ENCODE data around the gene LIMCH1.

Gene LIMCH1

DNA sequence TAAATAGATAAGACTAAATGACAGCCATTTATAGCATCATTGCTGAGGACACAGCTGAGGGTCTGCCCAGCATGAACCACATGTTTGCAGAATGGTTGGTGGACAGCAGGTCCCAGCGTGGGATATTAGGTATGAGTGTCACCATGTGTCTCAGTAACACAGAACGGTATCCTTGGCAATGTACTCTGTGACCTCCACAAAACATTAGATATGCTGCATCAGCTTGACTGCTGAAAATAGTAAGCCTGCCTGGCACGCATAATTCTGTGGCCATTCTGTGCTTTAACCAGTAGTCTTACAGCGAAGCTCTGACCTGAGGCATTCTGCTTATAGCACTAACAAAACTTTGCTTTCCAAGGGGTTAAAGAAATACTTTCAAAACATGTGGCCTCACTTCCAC, 32.0 kb downstream of the LIMCH1 start:
- DNase-seq: no peak

DNA sequence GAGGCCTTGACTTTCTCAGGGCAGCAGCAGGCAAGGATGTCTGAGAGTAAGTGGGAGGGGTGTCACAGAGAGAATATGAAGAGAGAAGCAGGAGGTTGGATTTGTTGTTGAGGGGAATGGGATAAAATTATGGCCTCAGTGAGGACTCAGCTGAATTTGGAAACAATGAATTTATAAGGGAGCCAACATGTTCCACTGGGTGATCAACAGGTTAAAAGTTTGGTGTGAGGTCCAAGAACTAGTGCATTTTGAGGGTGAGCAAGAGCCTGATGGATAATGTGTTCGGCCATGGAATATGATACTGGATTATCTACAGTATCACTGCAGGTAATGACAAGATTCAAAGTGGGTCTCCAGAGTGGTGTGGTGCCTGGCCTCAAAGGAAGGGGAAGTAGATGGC, 33.5 kb downstream of the LIMCH1 start:
- DNase-seq: no peak

DNA sequence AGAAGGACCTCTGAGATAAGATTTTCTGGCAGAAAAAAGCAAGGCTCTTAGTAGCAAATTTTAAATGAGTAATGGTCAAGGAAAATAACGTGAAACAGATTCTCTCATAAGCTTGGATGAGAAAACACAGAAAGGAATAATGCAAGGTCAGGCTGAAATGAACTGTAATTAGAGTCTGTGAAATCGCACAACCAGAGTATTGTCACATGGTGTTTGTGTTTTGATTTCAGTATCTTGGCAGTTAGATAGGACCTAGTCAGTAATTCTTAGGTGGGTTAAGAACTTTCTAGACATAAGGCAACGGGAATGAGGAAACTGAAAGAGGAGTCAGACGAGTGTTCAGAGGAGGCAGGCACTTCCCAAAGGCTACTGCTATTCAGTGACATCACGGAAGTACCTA, 34.6 kb downstream of the LIMCH1 start:
- DNase-seq: no peak

DNA sequence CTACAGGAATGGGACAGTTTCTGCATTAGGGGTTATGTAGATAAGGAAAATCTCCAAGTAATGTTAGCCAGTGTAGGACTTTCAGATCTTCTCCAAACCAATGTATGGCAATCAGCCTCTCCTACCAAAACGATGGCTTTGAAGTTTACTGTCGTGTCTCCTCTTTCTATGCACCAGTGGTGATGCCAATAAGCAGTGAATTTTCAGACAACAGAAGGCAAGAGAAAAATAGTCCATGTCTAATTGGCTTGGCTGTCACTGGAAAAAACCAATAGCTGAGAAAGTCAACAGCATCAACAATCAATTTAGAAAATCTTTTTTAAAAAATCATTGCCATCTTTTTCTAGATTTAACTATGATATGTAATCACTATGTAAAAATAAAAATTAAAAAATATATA, 35.0 kb downstream of the LIMCH1 start:
- no peak for DNase-seq

DNA sequence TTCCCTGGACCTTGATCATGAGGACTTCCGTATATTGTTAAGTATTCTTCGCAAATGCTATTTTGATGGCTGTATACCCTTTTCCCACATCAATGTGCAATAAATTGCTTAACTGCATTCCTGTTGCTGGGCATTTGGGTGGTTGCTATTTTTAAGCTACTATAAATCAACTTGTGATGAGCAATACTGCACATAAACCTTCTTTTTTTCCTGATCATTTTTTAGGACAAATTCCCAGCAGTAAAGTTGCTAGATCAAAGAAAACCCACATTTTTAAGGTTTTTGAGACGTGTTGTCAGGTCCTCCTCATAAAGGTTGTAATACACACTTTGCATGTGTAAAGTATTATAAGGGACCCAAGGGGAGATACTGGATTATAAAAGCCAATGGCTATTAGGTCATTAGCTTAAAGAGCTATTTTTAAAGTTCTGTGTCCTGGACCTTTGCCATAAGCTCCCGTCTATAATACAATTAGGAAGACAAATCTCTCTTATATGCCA, 35.6 kb downstream of the LIMCH1 start:
- DNase-seq: no peak

DNA sequence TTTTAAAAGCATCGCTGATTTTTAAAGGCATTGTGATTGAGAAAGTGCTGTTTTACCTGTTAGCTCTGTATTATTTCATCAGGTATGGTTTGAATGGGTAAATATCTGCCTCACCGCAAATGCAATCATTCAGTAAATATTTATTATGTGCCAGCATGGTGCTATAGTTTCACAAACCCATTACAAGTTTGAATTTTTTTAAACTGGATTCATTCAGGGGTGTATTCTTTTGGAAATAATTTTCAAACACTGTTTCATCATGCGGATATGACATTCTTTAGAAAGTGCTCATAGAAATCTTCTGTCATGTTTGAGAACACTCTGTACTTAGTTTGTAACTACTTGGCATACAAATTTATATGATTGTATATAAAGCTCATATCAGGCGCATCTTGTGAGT, 37.2 kb downstream of the LIMCH1 start:
- no peak for DNase-seq

DNA sequence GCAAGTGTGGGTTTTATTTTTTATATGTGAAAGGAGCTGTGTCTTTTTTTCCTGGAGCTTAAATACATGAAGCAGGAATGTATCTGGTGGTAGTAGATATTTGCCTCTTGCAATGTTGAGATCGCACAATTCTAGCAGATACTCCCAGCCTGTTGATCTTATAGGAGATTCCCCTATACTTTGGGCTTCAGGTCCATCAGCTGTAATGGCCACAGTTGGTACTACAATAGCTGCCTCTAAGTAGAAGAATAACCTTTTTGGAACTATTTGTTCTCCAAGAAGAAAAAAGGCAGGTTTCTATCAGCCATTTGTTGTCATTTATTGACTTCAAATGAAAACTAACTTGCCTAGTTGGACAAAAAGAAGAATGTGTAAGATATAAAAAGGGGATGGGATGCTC, 37.7 kb downstream of the LIMCH1 start:
- no peak for DNase-seq

DNA sequence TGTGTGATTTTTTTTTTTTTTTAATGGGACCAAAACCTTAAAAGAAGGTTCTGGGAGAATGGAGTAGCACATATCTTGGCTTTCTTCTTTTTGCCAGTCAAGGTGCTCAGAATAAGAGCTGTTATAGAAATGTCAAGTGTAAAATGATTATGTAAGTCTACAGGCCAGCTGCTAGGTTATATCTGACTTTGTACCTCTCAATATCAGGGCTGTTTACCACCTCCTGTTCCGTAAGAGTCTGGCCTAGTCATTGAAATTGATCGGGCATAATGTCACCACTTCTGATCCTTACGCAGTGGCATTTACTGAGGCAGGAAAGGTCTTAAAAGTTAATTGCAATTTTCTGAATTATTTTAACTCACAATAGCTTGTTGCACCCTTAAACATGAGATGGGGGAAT, 41.1 kb downstream of the LIMCH1 start:
- no peak for DNase-seq

DNA sequence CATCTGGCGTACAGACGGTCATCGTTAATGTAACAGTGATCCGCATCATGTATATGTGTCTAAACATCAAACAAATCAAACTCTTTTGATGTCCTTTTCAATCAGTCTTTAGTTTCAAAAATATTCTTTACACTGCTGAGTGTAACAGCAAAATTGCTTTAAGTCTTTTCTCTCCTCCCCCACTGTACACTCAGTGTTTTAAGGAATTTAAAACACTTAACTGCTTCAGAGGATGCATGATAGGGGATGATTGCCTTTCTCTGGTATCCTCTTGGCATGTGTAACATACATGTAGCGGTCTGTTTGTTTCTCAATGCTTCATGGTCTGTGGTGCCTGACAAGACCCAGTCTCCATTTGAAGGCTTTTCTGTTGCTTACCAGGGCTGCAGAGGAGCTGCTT, 41.6 kb downstream of the LIMCH1 start:
- DNase-seq: no peak

DNA sequence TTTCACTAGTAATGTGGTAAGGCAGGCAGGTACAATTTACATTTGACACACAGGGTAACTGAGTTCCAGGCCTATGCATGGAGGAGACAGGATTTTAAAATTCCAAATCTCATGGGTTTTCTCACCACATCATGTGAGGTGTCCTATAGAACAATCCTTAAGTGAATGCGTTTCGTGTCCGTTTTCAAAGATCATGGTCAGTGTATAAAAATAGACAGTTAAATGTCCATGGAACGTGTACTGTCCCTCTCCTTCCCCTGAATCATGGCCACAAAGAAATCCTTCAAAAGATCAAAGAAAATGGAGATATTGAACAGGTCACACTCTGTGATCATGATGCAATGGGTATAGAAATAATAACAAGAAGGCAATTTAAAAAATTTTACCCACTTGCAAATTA, 42.0 kb downstream of the LIMCH1 start:
- no peak for DNase-seq

DNA sequence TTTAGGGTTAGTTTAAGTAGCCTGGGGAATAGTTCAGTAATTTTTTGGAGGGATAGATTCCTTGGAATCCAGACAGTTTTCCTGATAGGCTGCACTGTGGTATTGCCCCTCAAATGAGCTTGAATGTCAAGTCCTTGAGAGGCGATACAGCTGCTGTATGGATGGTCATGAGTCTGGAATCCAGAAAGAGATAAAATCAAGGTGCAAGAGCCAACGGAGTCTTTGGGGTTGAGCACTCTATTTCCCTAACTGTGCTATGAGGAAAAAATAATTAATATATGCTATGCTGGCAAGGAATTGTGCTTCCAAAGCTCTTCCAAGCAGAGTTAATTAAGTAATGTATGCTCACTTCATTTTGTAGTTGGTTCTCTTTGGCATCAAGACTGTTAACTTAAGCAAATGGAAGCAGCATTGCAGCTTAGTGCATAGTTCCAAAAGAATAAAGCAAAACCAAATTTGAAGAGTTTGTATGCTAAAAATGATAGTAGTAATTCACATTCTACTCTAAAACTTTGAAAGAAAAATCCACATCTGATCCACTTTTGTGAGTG, 48.8 kb downstream of the LIMCH1 start:
- no peak for DNase-seq

DNA sequence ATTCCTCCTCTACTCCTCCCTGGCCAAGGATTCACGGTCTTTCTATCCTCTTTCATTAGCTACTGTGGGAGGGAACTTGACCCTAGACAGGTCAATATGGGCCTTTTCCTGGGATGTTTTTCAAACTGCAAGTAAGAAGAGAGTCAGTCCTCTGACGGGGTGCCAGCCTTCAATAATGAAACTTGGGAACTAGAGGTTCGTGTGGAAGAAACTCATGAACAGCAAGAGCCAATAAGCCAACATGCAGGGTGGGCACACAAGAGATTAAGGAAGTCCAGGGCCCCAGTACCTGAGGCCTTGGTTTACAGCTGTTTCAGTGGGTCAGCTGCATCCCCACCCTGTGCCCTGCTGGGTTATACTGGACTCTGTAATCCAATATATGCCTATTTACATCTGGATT, 49.3 kb downstream of the LIMCH1 start:
- DNase-seq: no peak

DNA sequence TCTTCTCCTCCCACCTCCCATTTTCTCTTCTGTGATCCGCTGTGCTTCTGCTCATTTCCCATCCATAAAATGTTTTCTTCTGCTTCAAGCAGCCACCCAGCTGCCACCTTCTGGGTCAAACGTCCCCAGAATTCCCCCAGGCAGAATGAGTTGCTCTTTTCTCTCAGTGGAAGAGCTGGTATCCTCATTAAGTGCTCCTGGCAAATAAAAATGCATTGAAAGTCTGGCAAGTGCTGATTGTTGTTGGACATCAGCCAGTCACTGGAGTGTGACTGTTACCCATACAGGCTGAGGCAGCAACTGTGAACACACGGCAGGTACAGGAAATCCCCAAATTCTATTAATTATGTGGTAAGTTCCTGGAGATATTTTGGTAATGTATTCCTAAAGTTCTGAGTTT, 52.6 kb downstream of the LIMCH1 start:
- peak; percentile 74 for DNase-seq

DNA sequence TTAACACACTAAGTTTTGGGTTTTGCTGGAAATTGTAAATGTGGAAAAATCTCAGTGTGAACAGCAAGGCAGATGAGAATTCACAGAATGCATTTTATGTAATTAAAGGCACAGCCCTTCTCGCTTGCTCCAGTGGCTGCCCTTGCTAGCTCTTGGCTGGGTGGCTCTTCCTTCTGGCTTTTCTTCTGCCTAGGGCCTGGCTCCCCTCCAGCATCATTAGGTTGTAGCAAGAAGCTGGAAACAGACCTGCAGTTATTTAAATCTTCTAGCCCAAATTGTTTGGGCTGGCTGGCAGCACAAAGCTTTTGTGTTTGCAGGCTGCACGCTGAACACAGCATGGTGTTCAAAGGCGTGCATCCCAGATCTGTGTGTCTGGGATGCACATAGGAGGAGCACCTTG, 56.5 kb downstream of the LIMCH1 start:
- DNase-seq: no peak

DNA sequence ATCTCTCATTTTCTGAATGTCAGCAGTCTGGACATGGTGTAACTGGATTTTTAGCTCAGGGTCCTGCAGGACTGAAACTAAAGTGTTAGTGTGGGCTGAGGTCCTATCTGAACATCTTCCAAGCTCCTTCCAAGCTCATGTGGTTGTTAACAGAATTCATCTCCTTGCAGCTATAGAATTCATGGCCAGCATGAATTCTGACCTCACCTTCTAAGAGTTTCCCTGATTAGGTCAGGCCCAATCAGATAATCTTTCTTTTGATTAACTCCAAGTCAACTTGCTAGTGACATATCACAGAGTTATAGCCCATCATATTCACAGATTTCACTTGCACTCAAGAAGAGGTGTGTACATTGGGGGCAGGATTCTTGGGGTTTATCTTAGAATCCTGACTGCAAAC, 59.5 kb downstream of the LIMCH1 start:
- no peak for DNase-seq

DNA sequence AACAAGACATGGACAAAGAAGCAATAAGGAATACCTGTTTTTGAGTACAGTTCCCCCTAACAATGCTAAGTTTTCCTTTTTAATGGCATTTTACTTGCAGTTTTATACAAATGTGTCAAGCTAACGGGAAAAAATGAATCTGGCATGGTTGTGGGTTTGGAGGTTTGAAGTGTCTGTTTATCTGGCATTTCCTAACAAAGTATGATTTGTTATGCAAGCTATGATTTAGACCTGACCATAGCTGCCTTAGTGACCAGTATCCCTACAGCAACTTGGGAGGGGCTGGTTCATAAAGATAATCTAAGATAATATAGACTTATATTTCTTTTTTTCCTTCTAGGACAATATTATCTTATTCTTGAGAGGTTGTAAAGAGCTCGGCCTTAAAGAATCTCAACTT, 60.6 kb downstream of the LIMCH1 start:
- no peak for DNase-seq

DNA sequence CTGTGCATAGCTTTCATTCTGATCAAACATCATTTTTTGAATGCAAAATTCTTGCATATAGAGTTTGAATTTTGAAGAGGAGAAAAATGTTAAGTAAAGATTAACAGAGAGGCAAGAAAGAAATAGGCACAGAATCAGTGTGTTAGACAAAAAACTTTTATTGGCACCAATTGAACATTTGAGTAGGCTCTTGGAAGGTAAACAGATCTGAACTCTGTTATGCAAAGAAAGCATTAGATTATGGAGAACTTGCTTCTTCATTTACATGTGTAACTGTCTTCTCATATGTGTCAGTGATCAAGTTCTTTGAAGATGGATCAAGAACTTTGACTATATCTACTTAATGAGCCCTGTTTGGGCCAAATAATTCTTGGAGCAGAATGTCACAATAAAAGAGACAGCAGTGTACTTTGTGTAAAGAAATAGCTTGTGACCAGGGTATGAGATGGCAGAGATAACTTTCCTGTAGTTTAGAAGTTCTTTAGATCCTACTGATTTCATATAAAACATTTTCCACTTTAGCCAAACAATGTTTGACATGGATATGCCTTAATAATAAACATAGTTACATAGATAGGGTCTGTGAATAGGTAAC, 61.3 kb downstream of the LIMCH1 start:
- no peak for DNase-seq

DNA sequence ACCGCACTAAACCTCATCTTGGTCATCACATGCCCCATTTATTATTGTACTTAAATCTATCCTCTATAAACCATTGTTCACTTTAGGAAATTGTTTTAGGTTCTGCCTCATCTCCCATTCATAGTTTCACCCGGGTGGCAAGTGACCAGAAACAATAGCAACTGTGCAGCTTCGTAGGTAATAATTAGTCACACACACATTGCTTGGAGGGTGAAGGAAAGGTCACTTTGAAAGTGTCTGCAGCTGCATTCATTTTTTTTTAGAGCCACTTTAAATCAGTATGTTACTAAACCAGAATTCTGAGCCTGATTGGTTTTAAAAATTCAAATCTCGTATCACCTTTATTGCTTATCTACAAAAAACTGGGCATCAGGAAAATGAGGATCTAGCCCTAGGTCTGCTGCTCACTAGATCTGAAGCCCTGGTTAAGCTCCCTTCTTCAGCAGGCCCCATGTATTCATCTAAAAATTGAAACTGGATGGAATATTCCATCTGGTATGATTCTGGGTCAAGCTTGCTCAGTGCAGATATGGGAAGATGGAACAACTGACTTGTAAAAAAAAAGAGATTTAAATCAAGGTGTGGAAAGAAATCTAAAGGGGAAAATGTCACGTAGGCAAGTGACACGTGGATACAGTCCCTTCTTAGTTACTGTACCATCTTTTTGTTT, 62.4 kb downstream of the LIMCH1 start:
- DNase-seq: no peak

DNA sequence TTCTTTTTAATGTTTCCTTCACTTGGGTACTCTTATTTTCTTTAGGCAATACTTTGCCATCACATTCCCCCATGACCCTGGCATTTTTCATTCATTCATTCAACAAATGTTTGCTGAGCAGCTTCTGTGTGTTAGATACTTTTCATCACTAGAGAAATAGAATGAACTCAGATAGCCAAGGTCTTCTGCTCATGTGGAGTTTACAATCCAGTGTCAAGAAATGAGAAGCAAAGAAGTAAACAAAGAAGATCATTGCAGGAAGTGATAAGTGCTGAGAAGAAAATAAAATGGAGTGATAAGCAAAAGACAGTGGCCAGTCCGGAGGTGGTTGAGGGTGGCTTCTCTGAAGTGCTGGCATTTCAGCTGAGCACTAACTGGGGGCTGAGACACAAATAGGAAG, 63.1 kb downstream of the LIMCH1 start:
- DNase-seq: no peak

DNA sequence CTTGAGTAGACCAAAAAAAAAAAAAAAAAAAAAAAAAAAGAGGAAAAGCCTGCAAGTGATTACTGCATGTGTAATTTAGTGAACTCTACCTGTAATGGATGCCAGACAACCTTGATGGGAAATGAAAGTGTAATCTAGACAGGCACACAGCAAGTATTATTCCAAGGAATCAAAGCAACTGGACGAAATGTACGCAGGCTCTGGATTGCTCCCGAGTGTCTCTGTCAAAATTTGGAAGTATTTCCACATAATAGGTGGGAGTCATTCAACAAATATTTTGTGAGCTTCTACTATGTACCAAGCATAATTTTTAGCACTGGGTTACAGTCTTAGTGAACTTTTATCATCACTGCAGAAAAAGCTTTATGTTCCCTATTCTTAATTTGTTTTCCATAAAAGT, 64.2 kb downstream of the LIMCH1 start:
- DNase-seq: no peak

DNA sequence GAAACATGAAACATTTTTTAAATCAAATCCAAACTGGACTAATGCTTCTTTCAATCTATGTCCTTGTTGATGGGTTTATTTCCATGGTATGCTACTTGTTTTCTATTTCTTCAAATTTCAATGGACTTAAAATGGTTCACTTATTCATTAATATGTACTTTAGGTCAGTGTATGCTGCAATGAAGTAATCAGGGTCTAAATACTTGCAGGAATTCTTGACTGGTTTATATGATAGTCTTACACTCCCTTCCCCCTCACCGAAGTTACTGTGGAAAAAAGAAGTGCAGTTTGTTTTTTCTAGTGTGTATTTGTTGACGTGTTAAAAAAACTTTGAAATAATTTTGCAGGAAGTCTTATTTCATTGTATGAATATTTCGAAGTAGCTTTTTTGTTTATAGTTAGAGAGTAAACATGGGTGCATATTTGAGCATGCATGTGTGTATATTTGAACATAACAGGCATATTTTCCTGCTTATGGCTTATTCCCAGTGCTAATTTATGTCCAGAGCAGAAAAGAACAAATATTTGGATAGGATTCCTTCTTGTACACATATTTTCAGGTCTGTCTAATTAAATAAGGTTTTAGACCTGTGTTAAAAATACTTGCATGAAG, 65.0 kb downstream of the LIMCH1 start:
- no peak for DNase-seq

DNA sequence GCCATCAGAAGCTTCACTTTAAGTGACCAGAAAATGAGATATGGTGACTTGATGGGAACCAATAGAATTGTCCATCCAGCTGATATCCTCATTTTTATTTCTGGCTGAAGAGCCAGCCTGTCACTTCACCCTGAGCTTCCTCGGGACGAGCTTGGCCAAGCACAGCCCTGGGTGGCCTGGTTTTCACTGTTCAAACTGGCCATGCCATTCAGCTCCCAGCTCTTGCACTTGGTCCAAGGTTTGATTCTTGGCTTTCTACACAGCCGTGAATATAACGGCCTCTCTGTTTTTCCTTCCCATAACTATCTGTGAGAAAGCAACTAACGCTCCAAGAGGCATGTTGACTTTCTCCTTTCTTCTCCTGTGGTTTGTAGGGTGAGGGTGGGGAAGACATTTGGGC, 71.9 kb downstream of the LIMCH1 start:
- DNase-seq: no peak

DNA sequence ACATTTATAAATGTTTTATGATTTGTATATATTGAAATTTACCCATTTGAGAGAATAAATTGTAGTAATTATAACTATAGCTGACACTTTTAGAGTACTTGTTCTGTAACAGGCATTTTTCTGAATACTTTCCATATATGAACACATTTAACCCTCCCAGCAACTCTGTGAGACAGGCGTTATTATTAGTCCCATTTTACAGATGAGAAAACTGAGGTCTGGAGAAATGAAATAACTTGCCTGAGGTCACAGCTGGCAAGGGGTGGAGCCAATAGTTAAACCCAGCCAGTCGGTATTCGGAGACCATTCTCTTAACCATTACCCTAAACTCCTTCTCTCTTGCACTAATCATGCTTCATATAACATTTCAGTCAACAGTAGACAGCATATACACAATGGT, 72.5 kb downstream of the LIMCH1 start:
- no peak for DNase-seq

DNA sequence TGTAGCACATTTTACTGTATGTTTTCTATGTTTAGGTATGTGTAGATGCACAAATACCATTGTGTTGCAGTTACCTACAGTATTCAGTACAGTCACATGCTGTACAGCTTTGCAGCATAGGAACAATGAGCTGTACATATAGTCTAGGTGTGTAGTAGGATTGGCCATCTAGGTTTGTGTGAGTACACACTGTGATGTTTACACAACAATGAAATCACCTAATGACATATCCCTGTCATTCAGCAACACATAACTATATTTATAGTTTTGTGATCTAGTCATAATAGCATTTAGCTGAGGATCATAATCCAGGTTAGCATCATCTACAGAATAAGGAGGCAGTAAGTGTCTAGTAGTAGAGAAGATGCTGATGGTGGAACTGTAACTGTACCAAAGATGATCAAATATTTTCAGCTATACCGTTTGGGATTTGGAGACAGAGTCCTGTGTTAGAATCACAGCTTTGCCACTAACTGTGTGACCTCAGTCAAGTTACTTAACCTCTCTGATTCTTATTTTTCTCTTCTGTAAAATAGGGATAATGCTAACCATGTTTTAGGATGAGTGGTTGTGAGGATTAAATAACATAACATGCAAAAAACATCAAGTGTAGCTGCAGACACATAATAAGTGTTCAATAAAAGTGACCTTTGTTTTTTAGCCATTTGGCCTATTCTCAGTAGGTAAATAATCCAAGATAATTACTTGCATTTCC, 73.3 kb downstream of the LIMCH1 start:
- no peak for DNase-seq

Measured in NCI-H2029 (cell line).